MM.1S (cell line): ENCODE measurements around the gene VEGFA.

Experiments used
- CTCF ChIP-seq: fragments of 300-600 bp; sonication (generic); IDR thresholded peaks from 2 replicates; pipeline ENCODE4 v1.5.1; 2016; ENCODE audit warnings: antibody characterized with exemption, low read length, mixed read lengths
- EZH2 ChIP-seq: fragments of 300-600 bp; sonication (generic); optimal IDR thresholded peaks from 2 replicates; pipeline ENCODE3; 2017; ENCODE audit warnings: low read depth, mild to moderate bottlenecking, antibody characterized with exemption, low read length, mixed read lengths

GRCh38 chr6:43766500-43766853 lies 3.5 kb upstream of the VEGFA start:
- no peak for TF ChIP-seq CTCF
- no peak for TF ChIP-seq EZH2
